T-helper 2 cell treated with Interferon-gamma antibody and Interleukin-4, amounts not matched to agents 100 ng/mL and 5 ng/mL, for 36 hours (primary cell): ENCODE measurements around the gene GFOD2. TPM values are rescaled to one million over a fixed set of nuclear protein-coding genes. Genes with fewer than 3 reads are reported as not detected.

Experiments used
- intact Hi-C: fragments of 100-400 bp; cut with micrococcal nuclease; formaldehyde crosslinking; loops from one replicate; pipeline ENCODE4 v1.15.1; 2023
- total RNA-seq: library from RNA; stranded (reverse); gene quantifications from 2 replicates; pipeline ENCODE4 v1.2.3, GENCODE V29; 2022

The GFOD2 gene
- total RNA-seq, 1 donor from 2014 or later: 14.2 TPM

DNA sequence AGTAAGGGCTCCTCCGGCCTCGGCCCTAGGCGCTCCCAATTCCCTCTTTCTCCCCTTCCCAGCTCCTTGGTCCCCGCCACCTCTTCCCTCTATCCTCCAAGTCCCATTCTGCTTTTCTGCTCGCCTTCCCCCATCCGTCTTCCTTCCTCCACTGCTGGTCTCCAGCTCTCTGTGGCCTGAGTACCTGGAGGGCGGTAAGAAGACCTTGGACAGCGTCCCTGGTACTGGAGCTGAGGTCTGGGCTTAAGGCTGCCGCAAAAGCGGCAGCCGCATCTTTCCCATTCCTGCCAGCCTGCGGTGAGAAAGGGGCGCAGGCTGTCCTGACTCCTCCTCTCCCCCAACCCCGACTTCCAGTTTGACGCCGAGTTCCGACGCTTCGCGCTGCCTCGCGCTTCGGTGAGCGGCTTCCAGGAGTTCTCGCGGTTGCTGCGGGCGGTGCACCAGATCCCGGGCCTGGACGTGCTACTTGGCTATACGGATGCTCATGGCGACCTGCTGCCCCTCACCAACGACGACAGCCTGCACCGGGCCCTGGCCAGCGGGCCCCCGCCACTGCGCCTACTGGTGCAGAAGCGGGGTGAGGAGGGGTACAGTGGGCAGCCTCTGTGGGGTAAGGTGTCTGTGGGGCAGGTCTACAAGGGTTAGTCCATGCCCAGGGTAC is 57.9 kb downstream of the GFOD2 start:
- intact Hi-C loops: loop anchor here (2.0 to 10.0 kb wide), 3 partner anchors 16 to 416 kb away; partner anchors contain the start of genes CARMIL2, CENPT, FHOD1 and NUTF2

DNA sequence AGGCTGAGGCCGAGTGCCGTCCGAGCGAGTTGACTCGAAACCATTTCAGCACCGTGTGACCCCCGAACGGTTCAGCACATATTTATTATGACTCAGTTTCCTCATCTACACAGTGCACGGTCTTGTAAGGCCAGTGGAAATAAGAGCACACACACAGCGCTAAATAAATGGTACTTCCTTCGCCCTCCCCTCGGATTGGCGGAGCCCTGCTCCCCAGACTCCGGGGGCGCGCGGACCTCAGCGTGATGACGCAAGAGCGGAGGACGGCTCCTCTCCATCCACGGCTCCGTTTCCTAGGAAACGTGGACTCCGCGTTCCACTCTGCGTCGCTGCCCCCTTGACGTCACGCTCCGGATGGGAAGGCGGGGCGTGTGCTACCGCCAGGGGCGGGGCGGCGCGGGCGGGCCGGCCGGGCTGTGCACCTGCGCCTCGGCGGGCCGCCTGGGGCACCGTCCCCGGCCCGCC is 58.5 kb downstream of the GFOD2 start, which contains the start of gene PARD6A:
Gene PARD6A (plus strand): TSS at position 397 of the 465 bp plus-strand sequence. CDS start 79 bp downstream, outside the sequence.
- intact Hi-C loops: loop anchor here (1.0 to 10.0 kb wide), 8 partner anchors 8 to 416 kb away; partner anchors contain the start of genes ATP6V0D1, CARMIL2, CENPT and CTCF

DNA sequence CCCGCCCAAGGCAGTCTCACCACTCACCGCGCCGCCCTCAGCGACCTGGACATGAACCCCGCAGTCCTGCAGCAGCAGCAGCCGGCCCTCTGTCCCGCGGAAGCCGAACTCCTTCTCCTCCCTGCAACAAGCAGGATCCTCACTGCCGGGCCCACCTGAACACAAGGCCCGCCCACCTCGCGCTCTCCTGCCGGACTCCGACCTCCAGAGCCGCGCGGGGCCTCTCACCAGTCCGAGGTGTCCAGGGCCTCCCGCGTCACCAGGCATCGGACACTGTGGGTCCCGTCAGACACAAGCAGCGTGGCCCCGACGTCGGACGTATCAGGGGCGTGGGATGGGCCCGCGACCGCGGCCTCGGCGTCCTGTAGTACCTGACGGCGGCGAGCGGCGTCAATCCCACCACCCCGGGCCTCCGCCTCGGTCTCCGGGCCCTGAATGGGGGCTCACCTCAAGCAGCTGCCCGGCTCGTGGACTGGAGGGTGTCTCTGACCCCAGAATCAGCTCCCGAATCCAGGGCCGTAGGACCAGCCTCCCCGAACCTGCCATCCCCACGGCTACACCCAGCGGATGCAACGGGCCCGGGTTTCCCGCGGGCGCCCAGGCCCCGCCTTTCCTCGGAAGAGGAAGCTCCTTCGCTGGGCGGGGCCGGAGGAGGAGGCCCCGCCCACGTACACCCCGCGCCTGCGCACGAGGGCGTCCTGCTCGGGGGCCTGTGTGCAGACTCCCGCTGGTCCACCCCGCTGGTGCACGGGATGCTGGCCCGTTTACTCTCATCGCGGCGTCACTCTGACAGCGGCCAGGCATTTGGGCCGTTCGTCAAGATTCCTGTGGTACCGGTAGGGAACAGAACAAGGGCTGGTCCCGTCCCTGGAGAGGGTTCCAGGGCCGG is 59.2 kb downstream of the GFOD2 start, which contains the start of gene ACD:
Gene ACD (minus strand): TSS at position 586 of the 889 bp plus-strand sequence. CDS start 40 bp downstream, at position 546.
- intact Hi-C loops: loop anchor here (1.0 to 10.0 kb wide), 8 partner anchors 8 to 415 kb away; partner anchors contain the start of genes ATP6V0D1, CARMIL2, CENPT and CTCF

DNA sequence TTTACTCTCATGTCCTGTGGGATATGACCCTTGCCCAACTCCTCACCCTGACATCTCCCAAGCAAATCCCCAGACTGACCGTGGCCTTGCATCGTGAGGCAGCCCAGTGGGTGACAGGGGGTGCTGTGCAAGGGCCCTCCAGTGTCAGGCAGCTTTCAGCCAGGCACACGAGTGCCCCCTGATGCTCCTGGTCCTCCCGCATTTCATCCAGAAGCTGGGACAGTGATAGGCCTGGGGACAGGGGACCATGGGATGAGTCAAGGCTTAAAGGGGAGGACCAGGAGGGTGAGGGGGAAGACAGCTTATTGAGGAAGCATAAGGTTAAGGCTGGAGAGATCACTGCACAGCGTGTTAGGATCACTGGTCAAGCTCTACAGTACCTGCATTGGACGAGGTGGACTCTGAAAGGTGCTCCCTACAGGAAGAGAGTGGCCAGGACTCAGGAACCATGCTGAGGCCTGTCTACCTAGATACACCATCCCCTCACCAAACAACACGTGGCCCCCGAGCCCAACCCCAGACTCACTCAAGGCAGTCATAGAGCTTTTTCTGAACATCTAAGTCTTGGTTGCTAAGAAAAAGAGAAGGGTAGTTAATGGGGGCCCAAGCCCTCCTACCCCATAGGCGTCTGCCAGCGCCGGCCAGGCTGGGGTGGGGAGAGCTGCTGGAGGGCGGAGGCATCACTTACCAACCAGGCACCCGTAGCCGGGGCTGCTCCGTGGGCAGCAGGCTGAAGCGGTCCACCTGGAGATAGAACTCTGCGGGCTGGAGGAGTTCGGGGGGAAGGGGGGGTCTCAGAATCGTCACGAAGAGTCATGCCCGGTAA is 60.1 kb downstream of the GFOD2 start:
- intact Hi-C loops: no loop called here

DNA sequence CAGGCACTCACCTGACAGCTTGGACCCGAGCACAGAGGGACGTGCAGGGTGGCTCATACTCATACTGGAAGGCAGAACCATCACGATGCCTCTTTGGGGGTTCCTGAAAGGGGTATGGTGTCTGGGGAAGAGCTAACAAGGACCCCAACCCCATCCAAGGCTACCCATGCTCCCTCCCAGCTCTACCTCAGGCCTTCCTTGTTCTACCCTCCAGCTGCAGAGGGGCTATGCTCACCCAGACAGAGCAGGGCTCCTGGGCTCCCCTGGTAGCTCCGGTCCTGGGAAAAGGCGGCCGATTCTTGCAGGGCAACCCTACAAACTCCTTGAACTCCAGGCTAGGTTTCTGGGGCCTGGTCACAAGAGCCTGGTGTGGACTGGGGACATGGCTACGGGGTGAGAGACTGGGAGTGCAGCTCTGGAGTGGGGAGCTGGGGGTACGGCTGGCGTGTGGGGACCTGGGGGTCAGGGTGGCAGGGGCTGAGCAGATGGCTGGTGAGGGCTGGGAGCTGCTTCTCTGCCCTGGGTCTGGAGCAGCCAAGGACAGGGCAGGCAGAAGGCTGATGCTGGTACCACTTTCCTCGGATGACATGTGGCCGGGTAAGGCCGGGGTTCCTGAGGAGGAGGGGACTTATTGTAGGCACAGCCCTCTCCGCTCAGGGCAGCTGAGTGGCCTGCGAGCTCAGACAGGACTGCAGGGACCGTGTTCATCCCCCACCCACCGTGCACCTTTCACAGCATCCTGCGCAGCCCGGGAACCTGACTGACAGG is 61.2 kb downstream of the GFOD2 start:
- intact Hi-C loops: no loop called here

DNA sequence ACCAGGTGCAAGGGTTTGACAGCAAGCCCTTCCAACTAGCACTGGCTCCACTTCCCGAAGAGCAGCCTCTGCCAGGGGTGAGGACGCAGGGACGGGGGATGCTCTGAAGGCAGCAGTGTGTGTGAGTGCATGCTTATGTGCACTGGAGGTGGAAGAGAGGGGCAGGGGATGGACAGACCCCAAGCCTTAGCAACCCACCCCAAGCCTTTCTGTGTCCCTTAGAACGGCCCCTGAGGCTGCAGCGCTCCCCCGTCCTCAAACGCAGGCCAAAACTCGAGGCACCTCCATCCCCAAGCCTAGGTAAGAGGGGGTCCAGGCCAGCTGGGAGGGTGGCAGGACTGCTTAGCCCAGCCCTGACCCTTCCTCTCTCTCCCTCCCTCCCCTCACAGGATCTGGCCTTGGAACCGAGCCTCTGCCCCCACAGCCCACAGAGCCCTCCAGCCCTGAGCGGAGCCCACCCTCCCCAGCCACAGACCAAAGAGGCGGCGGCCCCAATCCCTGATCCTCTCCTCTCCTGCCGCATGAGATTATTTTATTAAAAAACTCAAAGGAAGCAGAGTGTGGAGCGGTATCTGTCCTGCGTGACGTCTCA is 62.0 kb downstream of the GFOD2 start:
- intact Hi-C loops: no loop called here

DNA sequence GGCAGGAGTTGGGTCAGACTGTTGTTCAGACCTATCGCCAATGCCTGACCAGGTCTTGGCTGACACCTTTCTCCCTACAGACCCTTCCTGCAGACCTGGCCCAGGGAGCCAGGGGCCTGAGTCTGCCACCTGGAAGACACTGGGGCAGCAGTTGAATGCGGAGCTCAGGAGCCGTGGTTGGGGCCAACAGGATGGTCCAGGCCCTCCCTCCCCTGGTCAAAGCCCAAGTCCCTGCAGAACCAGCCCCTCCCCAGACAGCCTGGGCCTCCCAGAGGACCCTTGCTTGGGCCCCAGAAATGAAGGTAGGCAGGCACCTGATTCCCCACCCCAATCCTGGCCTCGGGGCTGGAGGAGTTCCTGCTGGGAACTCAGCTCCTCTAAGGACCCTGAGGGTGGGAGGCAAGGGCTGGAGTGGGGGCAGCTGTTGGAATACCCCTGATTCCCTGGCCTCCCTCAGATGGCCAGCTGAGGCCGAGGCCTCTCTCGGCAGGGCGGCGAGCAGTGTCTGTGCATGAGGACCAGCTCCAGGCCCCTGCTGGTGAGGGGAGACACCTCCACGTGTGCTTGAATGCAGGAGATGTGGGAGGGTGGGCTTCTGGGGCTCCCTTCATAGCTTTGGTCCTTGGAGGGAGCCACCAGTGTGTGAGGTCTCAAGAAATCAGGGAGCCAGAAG is 62.6 kb downstream of the GFOD2 start:
- intact Hi-C loops: no loop called here

DNA sequence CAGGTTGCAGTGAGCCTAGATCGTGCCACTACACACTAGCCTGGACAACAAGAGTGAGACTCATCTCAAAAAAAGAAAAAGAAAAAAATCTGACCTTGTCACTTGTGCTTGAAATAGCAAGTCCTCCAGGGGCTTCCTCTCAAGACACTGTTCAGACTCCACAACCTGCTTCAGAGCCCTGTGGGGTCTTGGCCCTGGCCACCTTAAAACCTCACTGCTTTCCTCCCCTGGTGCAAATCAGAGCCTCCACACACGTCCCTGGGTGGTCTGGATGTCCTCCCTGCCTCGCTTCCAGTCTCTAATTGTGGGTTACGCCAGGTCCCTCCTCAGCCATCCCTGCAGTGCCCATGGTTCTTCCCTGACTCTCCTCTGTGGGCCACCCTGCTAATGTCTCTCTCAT is 63.8 kb downstream of the GFOD2 start:
- intact Hi-C loops: no loop called here

DNA sequence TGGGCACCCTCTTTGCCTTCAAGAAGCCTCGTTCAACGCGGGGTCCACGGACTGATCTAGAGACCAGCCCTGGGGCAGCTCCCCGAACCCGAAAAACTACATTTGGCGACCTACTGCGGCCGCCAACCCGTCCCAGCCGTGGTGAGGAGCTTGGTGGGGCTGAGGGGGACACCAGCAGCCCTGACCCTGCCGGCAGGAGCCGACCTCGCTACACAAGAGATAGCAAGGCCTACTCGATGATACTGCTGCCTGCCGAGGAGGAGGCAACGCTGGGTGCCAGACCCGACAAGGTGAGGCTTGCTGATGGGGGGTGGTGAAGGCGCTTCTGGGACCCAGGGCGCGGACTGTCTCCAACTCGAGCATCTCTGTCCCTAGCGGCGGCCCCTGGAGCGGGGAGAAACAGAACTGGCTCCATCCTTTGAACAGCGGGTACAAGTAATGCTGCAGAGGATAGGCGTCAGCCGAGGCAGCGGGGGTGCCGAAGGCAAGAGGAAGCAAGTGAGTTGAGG is 64.7 kb downstream of the GFOD2 start:
- intact Hi-C loops: no loop called here

DNA sequence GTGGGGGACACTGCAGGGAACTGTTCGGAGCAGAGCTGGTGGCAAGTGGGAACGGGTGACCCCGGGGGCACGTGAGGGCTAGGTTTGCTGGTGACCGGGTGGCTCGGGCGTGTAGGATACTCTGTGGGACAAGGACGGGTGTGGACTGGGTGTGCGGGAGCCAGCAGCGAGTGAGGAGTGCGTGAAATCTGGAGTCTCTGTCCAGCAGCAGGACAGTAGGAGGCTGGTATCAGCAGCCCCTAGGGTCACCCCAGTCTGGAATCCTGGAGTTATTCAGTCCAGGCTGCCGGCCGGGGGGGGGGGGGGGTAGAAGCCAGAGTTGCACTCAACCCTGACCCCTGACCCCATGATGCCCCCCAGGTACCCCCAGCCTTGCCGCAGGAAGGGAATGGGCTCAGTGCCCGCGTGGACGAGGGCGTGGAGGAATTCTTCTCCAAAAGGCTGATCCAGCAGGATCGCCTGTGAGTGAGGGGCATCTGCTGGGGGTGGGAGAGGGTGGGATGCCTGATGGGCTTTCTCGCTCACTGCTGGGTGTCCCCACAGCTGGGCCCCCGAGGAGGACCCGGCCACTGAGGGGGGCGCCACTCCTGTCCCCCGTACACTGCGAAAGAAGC is 65.2 kb downstream of the GFOD2 start:
- intact Hi-C loops: no loop called here

DNA sequence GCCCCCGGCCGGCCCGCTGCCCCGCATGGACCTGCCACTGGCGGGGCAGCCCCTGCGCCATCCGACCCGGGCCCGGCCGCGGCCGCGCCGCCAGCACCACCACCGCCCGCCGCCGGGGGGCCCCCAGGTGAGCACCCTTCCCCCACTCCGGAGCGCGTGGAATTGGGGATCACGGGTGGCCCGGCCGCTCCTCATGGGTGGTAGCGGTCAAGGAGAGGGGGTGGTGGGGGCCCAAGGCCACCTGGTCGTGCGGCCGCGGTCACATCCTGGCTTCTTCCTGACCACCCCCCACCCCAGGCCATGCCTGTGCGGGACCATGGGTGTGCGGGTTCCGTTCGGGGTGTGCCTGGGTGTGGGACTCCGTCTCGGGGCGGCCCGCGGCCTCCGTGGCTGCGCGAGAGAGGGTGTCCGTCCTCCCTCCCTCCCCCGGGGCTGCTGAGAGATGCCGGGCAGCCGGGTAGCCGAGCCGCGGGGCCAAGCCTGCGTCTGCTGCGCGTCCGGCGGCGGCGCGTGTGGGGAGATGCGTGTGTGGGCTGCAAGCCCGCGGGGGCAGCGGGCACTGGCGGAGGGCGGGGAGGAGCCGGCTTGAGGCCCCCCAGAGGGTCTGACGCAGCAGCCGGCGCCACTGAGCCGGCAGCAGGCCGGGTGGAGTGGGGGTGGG is 65.9 kb downstream of the GFOD2 start:
- intact Hi-C loops: no loop called here

DNA sequence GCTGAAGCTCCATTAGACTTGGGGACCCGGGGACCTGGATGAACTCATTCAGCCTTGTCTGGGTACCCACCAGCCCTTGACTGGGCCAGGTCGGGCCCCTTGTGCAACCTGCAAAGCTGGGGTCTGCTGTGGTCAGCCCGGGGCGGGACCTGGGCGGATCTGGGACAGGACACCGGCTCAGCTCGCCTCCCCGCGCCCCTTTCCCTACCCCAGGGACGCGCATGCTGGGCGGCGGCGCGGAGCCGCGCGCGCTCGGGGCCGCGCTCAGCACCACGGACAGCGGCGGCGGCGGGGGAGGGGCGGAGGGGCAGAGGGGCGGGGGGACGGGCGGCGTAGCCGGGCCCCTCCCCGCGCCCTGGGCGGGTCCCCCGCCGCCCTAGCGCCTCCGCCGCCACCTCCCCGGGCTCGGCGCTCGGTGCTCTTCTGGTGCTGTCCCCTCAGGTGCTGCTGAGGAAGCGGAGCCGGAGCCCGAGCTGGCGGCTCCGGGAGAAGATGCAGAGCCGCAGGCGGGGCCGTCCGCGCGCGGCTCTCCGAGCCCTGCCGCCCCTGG is 66.5 kb downstream of the GFOD2 start:
- intact Hi-C loops: no loop called here

DNA sequence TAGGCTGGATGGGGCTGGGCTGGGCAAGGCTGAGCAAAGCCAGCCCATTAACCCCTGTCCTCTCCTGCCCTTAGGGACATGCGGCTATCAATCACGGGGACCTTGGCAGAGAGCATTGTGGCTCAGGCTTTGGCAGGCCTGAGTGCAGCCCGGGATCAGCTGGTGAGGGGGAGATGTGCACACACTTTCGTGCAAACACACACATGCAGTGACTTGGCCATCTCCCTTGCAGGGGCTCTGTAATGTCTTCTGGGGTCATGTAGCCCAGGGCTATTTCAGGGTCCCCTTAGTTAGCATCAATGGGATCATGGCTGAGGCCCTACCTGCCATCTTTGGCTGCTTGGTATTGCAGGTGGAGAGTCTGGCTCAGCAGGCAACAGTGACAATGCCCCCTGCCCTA is 67.3 kb downstream of the GFOD2 start:
- intact Hi-C loops: no loop called here

DNA sequence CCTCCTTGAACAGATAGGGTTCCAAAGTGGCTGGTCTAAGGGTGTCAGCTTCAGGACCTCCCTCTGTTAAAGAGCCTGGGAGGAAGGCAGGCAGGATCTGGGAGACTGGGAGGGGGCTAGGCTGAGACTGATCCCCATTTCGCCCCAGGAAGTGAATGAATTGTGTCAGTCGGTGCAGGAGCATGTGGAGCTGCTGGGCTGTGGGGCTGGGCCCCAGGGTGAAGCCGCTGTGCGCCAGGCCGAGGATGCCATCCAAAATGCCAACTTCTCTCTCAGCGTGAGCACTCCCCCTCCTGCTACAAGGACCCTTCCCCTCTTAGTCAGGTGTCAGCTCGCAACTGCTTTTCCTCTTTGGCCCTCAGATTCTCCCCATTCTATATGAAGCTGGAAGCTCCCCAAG is 68.1 kb downstream of the GFOD2 start:
- intact Hi-C loops: no loop called here

DNA sequence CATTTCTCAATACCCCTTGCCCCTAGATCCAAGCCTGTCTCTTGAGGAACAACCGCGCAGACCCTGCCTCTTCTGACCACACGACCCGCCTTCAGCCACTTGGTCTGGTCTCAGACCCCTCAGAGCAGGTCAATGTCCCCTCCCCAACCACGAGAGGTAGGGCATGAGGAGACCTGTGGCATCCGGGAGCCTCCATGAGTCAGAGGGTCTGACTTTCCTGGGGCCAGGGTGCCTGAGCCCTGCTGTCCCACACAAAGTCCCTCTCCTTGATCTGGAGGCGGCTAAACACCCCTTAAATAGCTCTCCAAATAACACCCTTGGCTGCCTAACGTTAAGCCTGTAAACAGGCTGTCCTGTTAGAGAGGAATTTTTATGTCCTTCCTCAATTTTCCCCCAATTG is 69.1 kb downstream of the GFOD2 start:
- intact Hi-C loops: no loop called here

DNA sequence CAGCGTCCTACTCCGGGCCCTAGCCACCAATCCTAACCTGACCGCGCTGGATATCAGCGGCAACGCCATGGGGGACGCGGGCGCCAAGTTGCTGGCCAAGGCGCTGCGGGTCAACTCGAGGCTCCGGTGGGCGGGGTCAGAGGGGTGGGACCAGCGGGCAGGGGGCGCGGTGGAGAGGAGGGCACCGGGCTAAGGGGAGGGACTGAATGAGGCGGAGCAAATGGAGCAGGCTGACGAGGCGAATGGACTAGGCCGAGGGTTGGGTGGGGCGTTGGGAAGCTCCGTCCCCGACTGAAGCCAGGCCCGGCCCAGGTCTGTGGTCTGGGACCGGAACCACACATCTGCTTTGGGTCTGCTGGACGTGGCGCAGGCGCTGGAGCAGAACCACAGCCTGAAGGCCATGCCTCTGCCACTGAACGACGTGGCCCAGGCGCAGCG is 69.6 kb downstream of the GFOD2 start:
- intact Hi-C loops: no loop called here

DNA sequence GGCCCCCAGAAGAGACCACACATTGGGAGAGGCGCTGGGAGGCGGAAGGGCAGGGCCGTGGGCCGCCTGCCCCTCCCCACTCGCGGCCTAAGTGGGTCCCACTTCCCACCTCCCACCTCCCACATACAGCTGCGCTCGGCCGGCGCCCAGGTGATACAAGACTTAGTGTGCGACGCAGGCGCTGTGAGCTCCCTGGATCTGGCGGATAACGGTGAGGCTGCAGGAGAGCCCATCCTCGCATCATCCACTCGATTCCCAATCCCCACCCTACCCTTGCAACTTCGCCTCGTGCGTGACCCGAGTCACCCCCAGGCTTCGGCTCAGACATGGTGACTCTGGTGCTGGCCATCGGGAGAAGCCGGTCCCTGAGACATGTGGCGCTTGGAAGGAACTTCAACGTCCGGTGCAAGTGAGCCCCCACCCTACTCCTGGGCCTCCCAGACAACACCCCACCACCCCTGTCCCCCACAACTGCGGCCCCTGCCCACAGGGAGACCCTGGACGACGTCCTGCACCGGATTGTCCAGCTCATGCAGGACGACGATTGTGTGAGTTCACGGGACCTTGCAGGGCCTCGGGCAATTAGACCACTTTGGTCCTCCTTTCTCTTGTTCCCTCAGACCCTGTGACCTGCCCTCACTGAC is 70.2 kb downstream of the GFOD2 start:
- intact Hi-C loops: no loop called here
